ENCODE results near the gene SLC6A1.

- TF ChIP-seq CTCF (IDR thresholded peaks at IDR 0.05) (no peak), POLR2A (IDR thresholded peaks at IDR 0.05) (no peak)
Observed at GRCh38 chr3:10986592-10986991, 6.0 kb upstream of the SLC6A1 start.
